Hepatocyte (in vitro differentiated cells): ENCODE measurements around the gene TRAF5.

ENCODE experiments used
- CTCF ChIP-seq: fragments of 200-600 bp; sonication (generic); IDR thresholded peaks from 2 replicates; pipeline ENCODE4 v1.5.1; 2016; ENCODE audit warnings: antibody characterized with exemption, mild to moderate bottlenecking; ENCODE audit not compliant: poor library complexity
- EZH2phosphoT487 ChIP-seq: fragments of 200-600 bp; sonication (generic); IDR thresholded peaks from one replicate; pipeline ENCODE4 v1.6.1; 2018; ENCODE audit warnings: antibody characterized with exemption, mild to moderate bottlenecking, low read depth, moderate library complexity; ENCODE audit not compliant: unreplicated experiment, severe bottlenecking

- TF ChIP-seq CTCF = no peak
- no peak for TF ChIP-seq EZH2phosphoT487
Observed at GRCh38 chr1:211356723-211357407, 30.2 kb downstream of the TRAF5 start.
